Fibroblast of lung (primary cell): ENCODE measurements around the gene TXNRD2.

Experiments used
- EZH2 ChIP-seq: IDR thresholded peaks from 2 replicates; pipeline ENCODE4 v1.5.1; 2012; ENCODE audit warnings: low read length, control low read depth, mild to moderate bottlenecking; ENCODE audit errors: missing control alignments
- TF ChIP-seq, protein P1 (sequence below), 2 donors: IDR thresholded peaks in 1 of 2; conservative IDR thresholded peaks in 1 of 2; 1 replicate in 1 of 2; 2 replicates in 1 of 2; pipeline ENCODE4 v1.5.1; 2011 to 2012; ENCODE audit warnings: low read length in 2 of 2, control low read depth in 1 of 2, inconsistent platforms in 1 of 2, low read depth in 1 of 2, mild to moderate bottlenecking in 1 of 2

DNA sequence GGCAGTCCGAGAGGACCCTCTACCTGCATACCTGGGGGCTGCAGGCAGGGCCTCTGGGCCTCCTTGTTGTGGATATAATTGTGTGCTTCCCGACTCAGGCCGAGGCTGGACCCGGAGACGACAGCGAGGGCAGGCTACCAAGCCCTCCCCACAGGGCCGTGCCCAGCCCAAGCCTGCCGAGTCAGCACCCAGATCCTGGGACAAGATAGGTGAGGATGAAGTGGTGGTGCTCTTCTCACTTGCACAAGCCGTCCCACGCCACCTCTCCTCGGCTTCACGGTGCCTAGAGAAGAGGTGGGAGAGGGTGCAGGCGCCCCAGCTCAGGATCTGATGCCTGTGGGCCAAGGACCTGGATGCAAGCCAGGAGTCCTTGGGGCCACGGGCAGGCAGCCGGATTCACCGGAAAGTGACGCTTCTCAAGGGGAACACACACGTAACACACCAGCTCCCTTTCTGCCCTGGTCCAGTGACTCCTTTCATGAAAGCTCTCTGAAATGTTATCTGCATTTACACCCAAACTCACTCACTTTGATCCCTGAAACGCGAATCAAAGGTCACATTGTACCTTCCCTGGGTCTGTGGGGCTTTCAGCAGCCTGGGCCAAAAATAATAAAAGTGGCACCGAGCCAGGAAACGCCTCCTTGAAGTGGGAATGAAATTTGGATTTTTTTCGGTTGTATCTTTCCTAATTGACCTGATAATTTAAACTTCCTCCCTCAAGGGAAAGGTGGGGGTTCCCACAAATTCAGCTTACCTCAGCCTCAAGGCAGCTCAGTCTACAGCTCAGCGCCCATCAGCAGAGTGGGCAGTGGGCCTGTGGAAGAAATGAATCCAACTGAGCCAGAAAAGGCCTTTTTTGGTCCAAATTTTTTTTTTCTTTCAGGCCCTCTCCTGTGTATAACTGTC is 85.9 kb downstream of the TXNRD2 start:
- TF ChIP-seq, protein P1, sequence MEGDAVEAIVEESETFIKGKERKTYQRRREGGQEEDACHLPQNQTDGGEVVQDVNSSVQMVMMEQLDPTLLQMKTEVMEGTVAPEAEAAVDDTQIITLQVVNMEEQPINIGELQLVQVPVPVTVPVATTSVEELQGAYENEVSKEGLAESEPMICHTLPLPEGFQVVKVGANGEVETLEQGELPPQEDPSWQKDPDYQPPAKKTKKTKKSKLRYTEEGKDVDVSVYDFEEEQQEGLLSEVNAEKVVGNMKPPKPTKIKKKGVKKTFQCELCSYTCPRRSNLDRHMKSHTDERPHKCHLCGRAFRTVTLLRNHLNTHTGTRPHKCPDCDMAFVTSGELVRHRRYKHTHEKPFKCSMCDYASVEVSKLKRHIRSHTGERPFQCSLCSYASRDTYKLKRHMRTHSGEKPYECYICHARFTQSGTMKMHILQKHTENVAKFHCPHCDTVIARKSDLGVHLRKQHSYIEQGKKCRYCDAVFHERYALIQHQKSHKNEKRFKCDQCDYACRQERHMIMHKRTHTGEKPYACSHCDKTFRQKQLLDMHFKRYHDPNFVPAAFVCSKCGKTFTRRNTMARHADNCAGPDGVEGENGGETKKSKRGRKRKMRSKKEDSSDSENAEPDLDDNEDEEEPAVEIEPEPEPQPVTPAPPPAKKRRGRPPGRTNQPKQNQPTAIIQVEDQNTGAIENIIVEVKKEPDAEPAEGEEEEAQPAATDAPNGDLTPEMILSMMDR (conservative IDR thresholded peaks at IDR 0.05 in 1 of 2, IDR thresholded peaks at IDR 0.05 in 1 of 2; ENCODE audit: low read depth in 1 of 2, low read length in 2 of 2), result no peak
- no peak for TF ChIP-seq EZH2
